GM15510 (cell line): Measurements from ENCODE around the gene NUP214.

Experiments
- POLR2A ChIP-seq: IDR thresholded peaks from 3 replicates; pipeline ENCODE4 v1.6.1; 2011; ENCODE audit warnings: borderline replicate concordance; ENCODE audit not compliant: insufficient read length; ENCODE audit errors: extremely low read depth

Gene NUP214

DNA sequence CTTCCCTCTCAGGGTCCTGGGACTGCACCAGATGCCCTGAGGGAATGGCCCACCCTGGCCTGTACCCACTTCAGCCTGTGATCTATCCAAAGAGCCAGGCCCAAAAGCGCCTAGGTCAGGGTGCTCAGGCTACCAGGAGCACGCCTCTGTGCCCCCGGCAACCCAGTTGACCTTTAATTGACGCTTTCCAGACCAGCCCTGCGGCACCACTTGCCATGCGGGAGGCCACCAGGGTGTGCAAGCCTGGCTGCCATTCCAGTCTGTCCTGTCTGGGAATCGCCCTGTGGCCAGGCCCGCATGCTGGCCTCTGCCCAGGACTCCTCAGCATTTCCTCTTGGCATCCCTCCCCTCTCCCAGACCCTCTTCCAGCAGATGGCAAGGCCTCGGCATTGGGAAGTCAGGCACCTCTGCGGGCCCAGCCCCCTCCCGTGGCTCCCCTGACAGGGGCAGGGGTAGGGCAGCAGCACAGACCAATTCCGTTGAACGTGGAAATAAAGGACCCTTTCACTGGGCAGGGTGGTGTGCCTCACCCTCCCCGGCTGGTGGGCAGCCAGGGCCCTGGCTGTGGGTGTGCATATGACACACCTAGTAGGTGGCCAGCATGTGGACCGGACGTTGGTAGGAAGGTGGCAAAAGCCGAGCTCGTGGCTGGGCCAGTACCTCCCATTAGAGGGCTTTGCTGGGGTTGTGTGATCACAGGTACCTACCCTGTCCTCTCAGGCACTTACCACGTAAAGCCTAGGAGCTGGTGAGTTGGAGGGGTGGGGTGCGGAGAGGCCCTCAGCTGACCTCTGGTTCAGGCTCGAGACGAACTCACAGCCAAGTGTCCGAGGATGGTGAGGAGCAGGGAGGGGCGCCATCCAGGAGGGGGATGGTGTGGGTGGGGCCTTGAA, 32.6 kb upstream of the NUP214 start:
- TF ChIP-seq POLR2A: no peak

DNA sequence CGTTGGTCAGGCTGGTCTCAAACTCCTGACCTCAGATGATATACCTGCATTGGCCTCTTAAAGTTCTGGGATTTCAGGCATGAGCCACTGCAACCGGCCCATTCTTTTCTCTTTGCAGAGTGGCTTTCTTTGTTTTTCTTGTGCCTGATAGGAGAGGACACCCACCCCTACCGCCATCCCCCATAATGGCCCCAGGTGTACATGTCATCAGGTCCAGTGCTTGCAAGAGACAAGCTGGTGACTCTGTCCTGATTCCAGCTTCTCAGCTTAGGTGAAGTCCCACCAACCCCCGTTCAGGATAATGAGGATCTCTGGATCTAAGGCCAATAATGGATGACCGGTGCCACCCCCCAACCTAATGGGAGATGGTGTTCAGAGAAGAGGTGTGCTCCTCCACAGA, 31.4 kb upstream of the NUP214 start:
- no peak for TF ChIP-seq POLR2A

DNA sequence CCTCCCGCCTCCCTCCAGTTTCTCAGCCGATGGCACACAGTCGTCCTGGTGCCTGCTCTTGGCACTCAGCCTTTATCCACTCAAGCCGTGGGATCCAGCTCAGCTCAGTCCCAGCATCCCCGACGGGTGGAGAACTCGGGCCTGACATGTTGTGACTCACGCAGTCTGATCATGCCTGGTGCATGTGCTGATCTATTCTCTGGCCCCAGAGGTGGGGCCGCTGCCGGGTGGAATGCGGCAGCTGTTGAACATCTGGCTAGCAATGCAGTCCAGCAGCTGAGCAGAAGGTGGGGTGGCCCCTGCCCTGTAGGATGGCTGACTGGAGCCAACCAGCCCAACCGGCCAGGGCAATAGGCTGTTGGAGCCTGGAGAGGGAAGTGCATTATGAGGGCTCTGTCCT, 30.8 kb upstream of the NUP214 start:
- TF ChIP-seq POLR2A: no peak

DNA sequence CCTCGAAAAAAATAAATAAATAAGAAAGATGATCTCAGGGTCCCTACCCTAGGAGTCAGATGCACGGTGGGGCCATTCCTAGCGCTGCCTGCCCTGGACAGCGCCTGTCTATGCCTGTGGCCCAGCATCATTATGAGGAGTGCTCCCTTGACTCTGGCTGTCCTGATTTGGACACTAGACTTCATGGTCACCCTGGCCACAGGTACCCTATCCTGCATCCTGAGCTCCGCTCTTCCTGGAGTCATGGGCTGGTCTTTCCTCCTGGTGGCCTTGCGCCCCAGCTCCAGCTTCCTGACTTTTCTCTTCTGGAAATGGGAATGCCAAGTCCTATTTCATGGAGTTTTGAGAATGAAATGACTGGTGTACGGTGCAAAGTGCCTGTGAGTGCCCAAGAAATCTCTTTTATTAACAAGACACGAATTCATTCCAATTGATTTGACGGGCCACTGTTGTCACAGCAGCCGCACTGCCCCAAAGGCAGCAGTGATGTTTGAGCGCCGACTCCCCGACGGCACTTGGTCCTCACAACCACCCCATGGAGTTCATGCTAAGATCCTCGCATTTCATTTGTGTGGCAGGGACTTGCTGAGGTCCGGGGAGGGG, 29.6 kb upstream of the NUP214 start:
- no peak for TF ChIP-seq POLR2A

DNA sequence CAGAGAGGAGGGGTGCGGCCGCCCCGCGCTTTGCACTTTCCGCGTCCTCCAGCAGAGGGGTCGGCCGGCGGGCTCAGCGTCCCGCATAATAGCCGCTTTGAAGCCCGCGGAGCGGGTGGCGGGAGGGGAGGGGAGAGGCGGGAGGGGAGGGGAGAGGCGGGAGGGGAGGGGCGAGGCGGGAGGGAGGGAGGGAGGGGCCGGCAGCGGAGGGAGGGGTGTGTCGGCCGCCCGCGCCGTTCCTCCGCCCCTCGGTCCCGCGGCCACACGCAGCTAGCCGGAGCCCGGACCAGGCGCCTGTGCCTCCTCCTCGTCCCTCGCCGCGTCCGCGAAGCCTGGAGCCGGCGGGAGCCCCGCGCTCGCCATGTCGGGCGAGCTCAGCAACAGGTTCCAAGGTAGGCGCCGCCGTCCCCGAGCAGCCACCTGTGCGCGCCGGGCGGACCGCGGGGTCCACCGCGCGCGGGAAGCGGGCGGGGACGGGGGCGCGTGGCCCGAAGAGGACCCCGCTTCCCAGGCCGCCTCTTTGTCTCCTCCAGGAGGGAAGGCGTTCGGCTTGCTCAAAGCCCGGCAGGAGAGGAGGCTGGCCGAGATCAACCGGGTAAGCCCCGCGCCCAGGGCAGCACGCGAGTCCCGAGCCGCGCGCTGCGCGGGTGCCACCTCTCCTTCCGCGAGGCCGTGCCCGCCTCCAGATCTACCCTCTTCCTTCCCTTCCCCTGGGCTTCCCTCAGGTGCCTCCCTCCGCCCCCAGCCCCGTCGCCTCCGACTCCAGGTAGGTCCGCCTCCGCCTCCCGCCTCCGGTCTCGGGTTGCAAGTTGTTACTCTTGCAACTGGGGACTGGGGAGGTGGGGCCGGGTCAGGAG, 28.9 kb upstream of the NUP214 start, which contains the start of gene AIF1L:
TSS of gene AIF1L (plus strand) at position 263 of the 857 bp plus-strand sequence. CDS start at position 362, 99 bp downstream.
- no peak for TF ChIP-seq POLR2A

DNA sequence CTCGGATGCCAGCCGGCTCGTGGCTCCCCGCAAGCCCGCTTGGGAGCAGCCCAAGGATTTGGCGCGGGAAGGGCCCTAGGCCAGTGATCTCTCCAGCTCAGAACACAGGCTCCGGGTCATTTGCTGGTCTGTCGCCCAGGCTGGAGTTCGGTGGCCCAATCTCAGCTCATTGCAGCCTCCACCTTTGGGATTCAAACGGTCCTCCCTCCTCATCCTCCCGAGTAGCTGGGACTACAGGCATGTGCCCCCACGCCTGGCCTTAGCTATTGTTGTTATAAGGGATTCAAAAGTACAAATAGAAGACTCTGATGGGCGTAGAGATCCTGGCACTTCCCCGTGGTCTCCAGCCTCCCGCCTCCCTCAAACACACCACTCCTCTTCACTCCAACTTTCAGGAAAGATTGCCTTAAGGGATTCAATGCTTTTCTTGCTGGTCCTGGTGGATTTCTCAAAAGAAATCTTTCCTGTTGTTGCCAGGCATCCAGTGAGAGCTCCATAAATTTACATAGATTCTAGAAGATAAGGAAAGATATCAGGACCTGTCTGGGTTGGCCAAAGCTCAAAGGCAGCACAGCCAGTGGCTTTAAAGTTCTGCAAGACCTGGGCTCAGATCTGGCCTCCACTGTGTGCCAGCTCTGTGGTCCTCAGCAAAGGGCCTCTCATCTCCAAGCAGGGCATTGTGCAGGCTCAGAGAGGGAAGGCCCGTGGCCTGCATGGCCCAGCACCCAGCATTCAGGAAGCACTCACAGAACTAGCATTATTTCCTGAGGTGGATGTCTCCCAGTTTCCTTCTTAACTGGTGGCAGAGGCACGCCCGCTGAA, 28.0 kb upstream of the NUP214 start:
- no peak for TF ChIP-seq POLR2A

DNA sequence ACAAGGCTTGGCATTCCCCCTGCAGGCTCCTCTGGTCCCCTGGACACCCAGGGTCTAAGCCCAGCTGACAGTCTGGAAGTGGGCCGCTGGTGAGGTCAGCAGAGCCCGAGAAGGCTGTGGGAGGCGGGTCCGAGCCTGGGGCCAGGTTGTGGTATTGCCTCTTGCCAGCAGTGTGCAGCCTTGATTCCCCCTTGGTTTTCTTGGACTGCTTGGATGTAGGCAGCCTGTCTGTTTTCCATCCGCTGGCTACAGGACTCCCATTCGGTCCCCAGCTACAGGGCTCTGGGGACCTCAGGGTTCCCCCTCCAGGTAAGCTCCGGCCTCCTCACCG, 27.5 kb upstream of the NUP214 start:
- no peak for TF ChIP-seq POLR2A

DNA sequence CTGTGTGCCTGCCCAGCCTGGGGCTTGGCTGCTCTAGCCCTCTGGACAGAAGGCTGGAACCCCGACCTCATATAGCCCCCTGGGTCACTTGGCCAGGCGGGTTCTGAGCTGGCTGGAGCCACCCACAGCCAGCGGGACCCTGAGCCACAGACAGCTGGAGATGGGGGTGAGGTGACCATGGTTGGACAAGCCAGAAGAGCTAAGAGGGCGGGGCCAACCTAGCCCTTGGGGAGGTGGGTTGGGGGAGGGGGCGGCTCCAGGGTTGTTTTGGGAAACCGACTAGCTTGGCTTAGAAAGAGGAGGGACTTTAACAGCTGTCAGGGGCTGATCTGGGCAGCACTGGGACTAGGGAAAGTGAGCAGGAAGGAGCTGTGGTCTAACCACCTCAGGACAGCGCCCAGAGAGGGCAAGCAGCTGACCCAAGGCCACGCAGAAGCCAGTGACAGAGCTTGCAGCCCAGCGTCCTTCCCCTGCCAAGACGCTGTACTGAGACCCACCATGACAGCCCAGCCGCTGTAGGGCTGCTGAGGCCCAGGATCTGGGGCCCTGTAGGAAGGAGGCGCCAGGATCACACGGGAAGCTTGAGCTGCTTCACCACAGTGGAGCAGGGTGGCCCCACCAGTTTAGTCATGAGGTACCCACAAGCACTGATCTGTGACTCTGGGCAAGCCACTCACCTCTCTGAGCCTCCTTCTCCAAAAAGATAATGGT, 26.8 kb upstream of the NUP214 start:
- TF ChIP-seq POLR2A: no peak

DNA sequence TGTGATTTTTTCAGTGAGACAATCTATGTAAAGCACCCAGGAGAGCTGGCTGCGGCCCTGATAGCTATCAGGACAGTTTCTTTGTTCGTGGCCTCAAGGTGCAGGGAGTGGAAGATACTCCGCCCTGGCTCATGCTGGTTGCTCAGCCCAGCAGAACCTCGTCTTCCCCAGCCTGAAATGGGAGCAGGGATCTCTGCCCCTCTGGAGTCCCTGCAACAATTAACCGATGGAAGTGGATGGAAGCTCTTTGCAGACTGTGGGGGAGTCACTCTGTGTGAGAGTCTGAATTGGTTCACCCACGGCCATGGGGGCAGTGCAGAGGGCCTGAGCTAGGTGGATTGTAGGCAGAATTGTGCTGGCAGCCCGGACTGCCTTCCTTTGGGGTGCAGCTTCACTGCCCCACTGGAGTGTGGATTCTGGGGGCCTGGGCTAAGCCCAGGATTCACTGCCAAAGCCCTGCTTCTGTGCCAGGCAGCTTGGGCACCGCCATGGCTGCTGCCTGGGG, 26.2 kb upstream of the NUP214 start:
- no peak for TF ChIP-seq POLR2A

DNA sequence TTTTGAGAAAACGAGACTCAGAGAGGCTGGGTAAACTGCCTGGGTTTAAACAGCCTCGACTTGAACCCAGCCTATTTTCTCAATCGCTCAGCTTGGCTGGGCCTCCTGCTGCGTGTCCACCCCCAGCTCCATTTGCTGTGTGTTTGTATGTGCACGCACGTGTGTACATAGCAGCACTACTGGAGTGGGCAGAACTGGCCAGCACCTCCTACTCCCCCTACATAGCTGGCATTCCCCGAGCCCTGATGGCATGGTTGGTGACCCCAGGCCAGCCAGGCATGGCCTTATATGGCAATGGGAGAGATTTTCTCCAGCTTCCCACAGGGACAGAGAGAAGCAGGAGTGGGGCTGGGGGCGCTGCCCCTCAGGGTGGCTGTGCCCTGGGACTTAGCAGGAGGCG, 24.9 kb upstream of the NUP214 start:
- TF ChIP-seq POLR2A: no peak

DNA sequence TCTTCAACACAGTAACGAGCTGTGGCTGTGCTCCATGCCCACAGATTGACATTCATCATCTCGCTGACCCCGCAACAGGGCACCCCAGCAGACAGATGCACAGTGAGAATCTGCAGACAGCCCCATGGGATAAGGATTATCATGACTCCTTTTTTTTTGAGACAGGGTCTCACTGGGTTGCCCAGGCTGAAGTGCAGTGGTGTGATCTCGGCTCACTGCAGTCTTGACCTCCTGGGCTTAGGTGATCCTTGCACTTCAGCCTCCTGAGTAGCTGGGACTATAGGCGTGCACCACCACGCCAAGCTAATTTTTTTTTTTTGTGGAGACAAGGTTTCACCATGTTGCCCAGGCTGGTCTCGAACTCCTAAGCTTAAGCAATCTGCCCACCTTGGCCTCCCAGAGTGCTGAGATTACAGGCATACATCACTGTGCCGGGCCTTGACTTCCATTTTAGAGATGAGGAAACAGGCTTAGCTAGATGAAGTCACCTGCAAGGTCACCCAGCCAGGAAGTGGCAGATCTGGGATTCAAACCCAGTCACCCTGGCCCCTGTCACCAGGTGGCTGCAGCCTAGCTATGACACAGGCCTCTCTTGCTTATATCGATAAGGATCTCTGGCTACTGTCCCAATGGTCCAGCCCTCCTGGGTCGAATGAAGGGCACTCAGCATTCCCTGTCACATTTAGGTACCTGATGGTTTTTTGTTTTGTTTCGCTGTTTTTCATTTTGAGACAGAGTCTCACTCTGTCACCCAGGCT, 24.0 kb upstream of the NUP214 start:
- TF ChIP-seq POLR2A: no peak

DNA sequence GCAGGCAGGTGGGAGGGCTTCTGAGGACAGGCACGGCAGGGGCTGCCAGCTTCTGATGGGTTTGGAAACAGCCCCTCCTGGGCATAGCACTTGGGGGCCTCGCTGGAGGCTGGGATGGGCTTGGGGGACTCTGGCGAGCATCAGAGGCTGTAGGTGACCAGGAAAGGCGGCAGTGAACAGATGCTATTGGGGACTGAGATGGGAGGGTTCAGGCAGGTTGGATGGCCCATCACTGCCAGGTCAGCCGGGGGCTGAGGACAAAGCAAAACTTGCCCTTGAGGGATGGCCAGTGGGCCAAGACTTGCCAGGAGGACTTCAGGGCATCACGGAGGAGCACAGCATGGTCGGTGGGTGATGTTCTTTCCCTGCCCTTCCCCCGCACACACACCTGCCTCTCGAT, 22.4 kb upstream of the NUP214 start:
- TF ChIP-seq POLR2A: no peak

DNA sequence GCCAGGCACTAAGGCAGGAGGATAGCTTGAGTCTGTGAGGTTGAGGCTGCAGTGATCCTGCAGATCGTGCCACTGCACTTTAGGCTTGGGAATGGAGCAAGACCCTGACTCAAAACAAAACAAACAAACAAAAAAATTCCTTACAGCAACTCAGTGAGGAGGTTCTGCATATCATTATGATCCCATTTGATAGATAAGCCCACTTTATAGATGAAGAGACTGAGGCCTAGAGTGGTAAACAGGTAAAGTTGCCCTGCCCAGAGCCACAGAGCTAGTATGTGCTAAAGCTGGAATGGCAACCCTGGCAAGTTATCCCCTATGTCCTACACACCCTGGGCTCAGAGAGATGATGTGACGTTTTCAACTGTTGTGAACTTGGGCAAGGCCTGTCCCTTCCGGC, 21.9 kb upstream of the NUP214 start:
- TF ChIP-seq POLR2A: no peak
